ENCODE measurements around the gene BTBD6. TPM values are rescaled to one million over a fixed set of nuclear protein-coding genes. Genes with fewer than 3 reads are reported as not detected.

Gene BTBD6
- total and polyA plus RNA-seq, 9 of the 15 experiments (the other 6 are each of a cell fraction or from before 2014, with no cell fraction given): not detected

DNA sequence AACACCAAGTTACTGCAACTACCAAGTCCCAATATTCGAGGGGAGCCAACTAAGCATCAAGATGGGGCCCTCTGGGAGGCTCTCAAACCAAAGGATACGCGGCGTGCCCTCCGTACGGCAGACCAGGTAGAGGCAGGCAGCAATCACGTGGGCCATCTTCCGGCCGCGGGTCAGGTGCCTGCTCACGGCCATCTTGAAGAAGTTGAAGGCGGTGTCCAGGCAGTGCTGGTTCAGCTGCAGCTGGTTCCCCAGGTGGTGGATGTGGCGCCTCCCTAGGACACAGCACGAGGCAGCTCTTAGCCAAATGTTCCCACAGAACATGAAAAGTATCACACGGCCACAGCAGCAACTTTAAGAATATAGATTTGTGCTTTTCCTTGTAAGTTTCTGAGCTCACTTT lies 24.3 kb downstream of the BTBD6 start:
- no peak overlapping the region for H3K4me2 ChIP-seq (ENCODE audit: insufficient read depth, low read length)
- H4K20me1 ChIP-seq (replicated peaks; ENCODE audit: control insufficient read depth, insufficient read depth, low read length): no peaks in the 10 kb centered on the region
- no peak overlapping the region for H3K4me3 ChIP-seq
- H2AFZ ChIP-seq (ENCODE audit: low read depth, low read length): no peak overlapping the region
- no peak overlapping the region for H3K9ac ChIP-seq (ENCODE audit: insufficient read depth in 1 of 2, low read depth in 2 of 2, low read length in 2 of 2)
- in situ Hi-C loops (cut with MboI) (no loop called here), intact Hi-C loops (cut with micrococcal nuclease) (no loop called here)
- ChIA-PET CTCF (ENCODE audit: low intra/inter-chr PET ratio) (no interaction called here), POLR2A (no interaction called here)
- H3K9me1 ChIP-seq (ENCODE audit: control insufficient read depth, insufficient read depth, low read length): no peaks in the 10 kb centered on the region
- H3K27me3 ChIP-seq (ENCODE audit: control insufficient read depth in 2 of 2, insufficient read depth in 2 of 2, low read length in 2 of 2): no peaks in the 10 kb centered on the region
- TF ChIP-seq, protein P1, sequence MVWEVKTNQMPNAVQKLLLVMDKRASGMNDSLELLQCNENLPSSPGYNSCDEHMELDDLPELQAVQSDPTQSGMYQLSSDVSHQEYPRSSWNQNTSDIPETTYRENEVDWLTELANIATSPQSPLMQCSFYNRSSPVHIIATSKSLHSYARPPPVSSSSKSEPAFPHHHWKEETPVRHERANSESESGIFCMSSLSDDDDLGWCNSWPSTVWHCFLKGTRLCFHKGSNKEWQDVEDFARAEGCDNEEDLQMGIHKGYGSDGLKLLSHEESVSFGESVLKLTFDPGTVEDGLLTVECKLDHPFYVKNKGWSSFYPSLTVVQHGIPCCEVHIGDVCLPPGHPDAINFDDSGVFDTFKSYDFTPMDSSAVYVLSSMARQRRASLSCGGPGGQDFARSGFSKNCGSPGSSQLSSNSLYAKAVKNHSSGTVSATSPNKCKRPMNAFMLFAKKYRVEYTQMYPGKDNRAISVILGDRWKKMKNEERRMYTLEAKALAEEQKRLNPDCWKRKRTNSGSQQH (CRISPR knock-in tag; IDR thresholded peaks at IDR 0.05): no peak
- TF ChIP-seq, protein P2, sequence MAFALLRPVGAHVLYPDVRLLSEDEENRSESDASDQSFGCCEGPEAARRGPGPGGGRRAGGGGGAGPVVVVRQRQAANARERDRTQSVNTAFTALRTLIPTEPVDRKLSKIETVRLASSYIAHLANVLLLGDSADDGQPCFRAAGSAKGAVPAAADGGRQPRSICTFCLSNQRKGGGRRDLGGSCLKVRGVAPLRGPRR (CRISPR knock-in tag; IDR thresholded peaks at IDR 0.05): no peak
- TF ChIP-seq XRCC3 (IDR thresholded peaks at IDR 0.05) (no peak), RB1 (IDR thresholded peaks at IDR 0.05; ENCODE audit: low read depth) (no peak), CBFA2T3 (IDR thresholded peaks at IDR 0.05) (no peak), ZNF146 (CRISPR knock-in tag; IDR thresholded peaks at IDR 0.05; ENCODE audit: unreplicated experiment) (no peak)
- no TSS peak for BruUV-seq (replicated peaks)
- no peak for ATAC-seq
- H3K27ac ChIP-seq (ENCODE audit: extremely low read depth, low read depth, low read length): no peak overlapping the region
- 79% methylated on average over 9 of the region's 15 CpGs for WGBS (ENCODE audit: insufficient coverage, low coverage, missing lambda C conversion rate)
- H3K4me1 ChIP-seq (replicated peaks in 1 of 2; ENCODE audit: control insufficient read depth in 2 of 2, insufficient read depth in 2 of 2, low read length in 2 of 2): peaks cover 0 to 12% of the 10 kb centered on the region in 2 experiments; a peak in 2 of 5 replicates
- no peaks in the 10 kb centered on the region; the same call in 2 of the 3 replicates for H3K79me2 ChIP-seq (ENCODE audit: control insufficient read depth, insufficient read depth, low read length)
- no peaks in the 10 kb centered on the region for H3K9me3 ChIP-seq (replicated peaks; ENCODE audit: control insufficient read depth, insufficient read depth, low read depth, low read length)
- H3K36me3 ChIP-seq (ENCODE audit: control insufficient read depth, insufficient read depth, low read length): no peaks in the 10 kb centered on the region
- no peak for DNase-seq (ENCODE audit: extremely low read depth in 1 of 4, low spot score in 3 of 4)
- FAIRE-seq: no peak
